Renal pelvis (tissue), 12 donors: ENCODE measurements around the gene CFP. TPM values are rescaled to one million over a fixed set of nuclear protein-coding genes. Genes with fewer than 3 reads are reported as not detected.
A peak's percentile ranks its signal among the peaks of the same experiment; 100 is the strongest.
"Not testable (repeated sequence)": the region's sequence is repeated elsewhere in the genome, so short reads cannot be mapped to it uniquely, and the experiment has no call there.

Experiments used
- DNase-seq: peaks from one replicate; pipeline ENCODE4 v3.0.0-alpha.2; 2013
- long read RNA-seq, 16 experiments: transcript quantifications; one replicate each; lab custom pipeline, GENCODE V29; 2026
- polyA plus RNA-seq, 3 donors: library from polyadenylated mRNA; unstranded; fragments of 120-200 nt; gene quantifications; one replicate each; pipeline ENCODE4 v1.2.1, GENCODE V29; 2013; ENCODE audit not compliant: insufficient read length in 3 of 3

The CFP gene
- 1 to 10 TPM; 1.7 to 3.2 (median 2.6) TPM for polyA plus RNA-seq
- long read RNA-seq, donor 1, partial matches to known transcripts = 0 of 1 reads
- long read RNA-seq, donor 1, other reads (novel, unspliced or antisense) = 0 of 1 reads
- long read RNA-seq, donor 2 = 0 reads
- long read RNA-seq, donor 3 = 0 reads
- long read RNA-seq, donor 4, partial matches to known transcripts = 0 of 1 reads
- long read RNA-seq, donor 4, other reads (novel, unspliced or antisense) = 0 of 1 reads
- long read RNA-seq, donor 5 = 0 reads
- long read RNA-seq, donor 6 = 0 reads
- long read RNA-seq, donor 7, partial matches to known transcripts = 0 of 1 reads
- long read RNA-seq, donor 7, other reads (novel, unspliced or antisense) = 0 of 1 reads
- long read RNA-seq, donor 8, partial matches to known transcripts = 0 of 1 reads
- long read RNA-seq, donor 8, other reads (novel, unspliced or antisense) = 0 of 1 reads
- long read RNA-seq, donor 9 = 0 reads
- long read RNA-seq, donor 10, partial matches to known transcripts = 0 of 3 reads
- long read RNA-seq, donor 10, other reads (novel, unspliced or antisense) = 0 of 3 reads
- long read RNA-seq, donor 11 = 0 reads
- long read RNA-seq, donor 12, partial matches to known transcripts = 0 of 3 reads
- long read RNA-seq, donor 12, other reads (novel, unspliced or antisense) = 0 of 3 reads
- long read RNA-seq, donor 13 = 0 reads
- long read RNA-seq, donor 14 = 0 reads
- long read RNA-seq, donor 15 = 0 reads
- long read RNA-seq, donor 16 = 0 reads

DNA sequence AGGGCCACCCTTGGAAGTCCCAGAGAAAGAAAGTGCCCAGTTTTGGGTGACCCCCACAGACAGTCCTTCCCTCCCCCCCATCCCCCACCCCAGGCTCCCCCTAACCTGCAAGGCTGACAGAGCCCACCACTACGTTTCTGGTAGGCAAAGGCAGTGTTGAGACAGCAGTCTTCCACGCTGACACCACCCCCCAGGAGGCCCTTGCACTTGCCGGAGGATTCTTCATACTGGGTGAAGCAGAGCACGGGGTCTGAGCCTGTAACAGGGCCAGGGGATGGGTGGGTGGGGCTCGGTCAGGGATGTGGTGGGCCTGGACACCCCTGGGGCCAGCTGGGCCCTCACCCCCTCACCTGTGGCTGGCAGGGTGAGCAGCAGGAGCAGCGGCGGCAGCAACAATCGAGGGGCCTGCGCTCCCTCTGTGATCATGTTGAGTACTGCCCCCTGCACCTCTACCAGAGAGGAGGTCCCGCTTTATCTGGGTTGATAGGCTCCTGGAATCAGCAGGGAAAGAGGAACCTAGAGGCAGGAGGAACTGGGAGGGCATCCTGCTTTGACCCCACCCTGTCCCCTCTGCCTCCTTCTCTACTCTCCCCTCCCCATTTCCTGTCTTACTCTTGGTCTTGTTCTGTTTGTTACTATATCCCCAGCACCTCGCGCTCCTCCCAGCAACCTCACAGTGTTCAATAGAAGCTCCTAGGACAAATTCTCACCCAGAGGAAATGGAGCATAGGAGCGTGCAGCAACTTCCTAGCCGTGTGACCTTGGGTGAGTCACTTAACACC, at the start of gene CFP:
Gene CFP, minus strand, starts transcription at position 512 of the 782 bp plus-strand sequence. Its CDS starts 86 bp downstream, at position 426.
- DNase-seq = no peak

GRCh38 chrX:47675959-47676859, 46.5 kb upstream of the CFP start:
- DNase-seq = not testable (repeated sequence)

- no peak for DNase-seq
These were observed 45.0 kb upstream of the CFP start for GRCh38 chrX:47674776-47675175.

GRCh38 chrX:47665797-47666196, 36.1 kb upstream of the CFP start:
- not testable (repeated sequence) for DNase-seq

DNA sequence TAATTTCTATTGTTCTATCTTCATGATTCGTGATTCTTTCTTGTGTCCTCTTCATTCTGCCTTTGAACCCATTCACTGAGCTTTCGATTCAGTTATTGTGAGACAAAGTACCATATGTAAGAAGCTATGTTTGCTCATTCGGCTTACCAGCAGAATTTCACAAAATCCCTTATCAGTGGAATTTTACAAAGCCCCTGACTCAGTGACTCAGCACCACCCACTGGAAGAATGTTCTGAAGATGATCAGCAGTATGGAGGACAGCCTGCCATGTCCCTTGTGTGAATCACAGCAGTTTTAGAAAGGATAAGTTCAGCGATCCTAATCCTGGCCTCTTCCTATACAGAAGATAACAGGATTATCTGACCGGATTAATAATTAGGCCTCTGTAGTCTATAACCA, 35.0 kb upstream of the CFP start:
- DNase-seq = no peak

DNA sequence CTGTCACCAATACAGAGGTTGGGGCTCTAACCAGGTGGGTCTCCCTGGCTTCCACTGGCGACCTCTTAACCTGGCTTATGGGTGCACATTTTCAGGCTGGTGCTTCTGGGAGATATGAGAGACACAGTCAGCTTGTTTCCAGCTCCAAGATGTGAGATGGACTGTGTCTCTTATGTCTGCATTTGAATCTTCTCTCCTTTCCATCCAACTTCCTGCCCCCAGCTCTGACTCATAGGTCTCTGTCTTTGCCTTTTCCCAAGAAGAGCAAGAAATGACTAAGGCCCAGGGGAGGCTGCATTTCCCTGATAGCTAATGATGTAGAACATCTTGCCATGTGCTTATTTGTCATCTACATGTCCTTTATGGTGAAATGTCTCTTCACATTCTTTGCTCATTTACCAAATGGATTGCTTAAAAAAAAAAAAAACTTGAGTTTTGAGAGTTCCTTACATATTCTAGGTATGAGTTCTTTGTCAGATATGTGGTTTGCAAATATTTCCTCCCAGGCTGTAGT, 32.5 kb upstream of the CFP start:
- no peak for DNase-seq

- no peak for DNase-seq
These were observed 31.8 kb upstream of the CFP start for GRCh38 chrX:47661539-47661938.

GRCh38 chrX:47659421-47659726, 29.6 kb upstream of the CFP start:
- DNase-seq = no peak

DNA sequence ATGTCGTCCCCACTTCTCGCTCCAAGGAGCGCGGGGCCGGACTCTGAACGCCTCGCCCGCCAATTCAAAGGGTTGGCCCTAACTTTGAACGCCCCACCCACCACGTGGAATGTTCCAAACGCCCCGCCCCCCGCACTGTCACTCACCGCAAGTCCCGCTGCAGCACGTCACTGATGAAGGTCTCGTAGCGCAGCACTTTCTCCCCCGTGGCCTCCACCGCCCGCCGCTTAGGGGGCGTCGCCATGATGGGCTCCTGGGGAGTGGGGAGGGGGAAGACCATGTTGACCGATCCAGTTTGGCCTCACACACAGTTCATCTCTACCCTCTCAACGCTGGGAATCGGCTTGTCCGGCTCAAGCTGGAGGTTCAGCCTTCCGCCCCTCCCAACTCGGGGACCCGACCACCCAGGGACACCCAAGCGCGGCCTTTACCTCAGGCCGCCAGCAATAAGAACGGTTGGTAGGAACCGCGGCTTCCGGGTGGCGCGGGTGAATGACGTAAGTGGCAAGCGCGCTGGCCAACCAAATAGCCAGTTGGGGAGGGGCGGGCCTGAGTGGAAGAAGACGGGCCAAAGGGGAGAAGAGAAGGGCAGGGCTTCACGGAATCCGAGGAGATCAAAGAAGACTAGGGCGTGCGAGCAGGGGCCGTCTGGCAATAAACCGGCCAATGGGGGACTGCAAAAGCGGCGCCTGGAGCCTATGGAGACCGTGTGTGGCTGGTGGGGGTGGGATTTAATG, 29.1 kb upstream of the CFP start, which contains the start of gene UXT:
Gene UXT, minus strand, starts transcription at position 497 of the 737 bp plus-strand sequence. Its CDS starts 253 bp downstream, at position 244.
- DNase-seq = peak; percentile 91

DNA sequence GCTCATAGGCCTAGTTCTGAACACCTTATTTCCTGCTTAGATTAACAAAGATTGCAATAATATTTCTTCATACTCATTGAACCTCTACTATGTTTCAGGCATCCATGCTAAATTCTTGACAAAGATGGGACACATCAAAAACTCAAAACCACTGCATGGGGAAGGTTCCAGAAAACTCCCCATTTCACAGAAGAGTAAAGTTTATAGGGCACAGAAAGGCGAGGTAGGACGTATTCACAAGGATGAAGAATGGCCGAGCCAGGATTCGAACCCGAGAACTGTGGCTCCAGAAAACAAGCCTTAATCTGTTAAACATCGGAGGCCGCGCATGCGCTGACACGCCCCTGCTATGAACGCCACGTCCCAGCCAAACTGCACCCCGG, 28.6 kb upstream of the CFP start:
- no peak for DNase-seq

- no peak for DNase-seq
These were observed 21.5 kb upstream of the CFP start for GRCh38 chrX:47651043-47651905.

GRCh38 chrX:47650164-47651042, 20.7 kb upstream of the CFP start, which contains the start of gene ELK1:
Gene ELK1, minus strand, starts transcription at chrX:47650563. Its CDS starts 9,122 bp downstream, at chrX:47641441.
- peak; percentile 97 for DNase-seq

DNA sequence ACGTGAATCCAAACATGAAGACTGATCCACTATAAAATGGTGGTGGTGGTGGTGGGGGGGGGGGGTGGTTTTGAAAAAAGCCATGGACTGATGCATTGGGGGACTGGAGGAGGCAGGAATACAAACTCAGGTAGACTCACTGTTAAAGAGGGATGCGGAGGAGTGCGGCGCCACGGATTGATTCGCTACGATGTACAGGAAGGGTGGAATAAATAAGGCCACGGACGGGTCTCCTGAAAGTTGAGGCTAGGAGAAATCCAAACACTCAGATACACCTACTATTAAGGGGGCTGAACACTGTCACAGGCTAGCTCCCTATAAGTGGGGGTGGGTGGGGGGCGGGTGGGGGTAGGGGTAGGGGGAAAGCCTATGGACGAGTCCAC, 20.0 kb upstream of the CFP start:
- no peak for DNase-seq

GRCh38 chrX:47649271-47649670, 19.5 kb upstream of the CFP start:
- DNase-seq = no peak

- DNase-seq = no peak
These were observed 18.6 kb upstream of the CFP start for GRCh38 chrX:47648376-47648775.

DNA sequence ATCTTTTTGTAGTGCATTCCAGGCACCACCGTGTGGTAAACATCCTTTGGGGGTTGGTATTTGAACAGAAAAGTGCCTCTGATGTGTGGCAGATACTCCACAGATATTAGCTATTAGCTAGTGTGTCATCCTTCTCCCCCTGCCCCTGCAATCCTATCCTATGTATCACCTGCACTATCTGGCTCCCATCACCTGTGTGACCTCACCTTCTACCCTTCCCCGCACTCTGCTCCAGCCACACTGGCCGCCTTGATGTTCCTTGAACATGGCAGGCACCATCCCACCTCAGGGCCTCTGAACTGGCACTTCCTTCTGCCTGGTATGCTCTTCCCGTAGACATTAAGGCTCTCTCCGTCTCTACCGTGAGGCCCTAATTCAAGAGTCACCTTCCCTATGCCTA, 16.9 kb upstream of the CFP start:
- no peak for DNase-seq

- DNase-seq = no peak
These were observed 15.8 kb upstream of the CFP start for GRCh38 chrX:47645530-47645929.

DNA sequence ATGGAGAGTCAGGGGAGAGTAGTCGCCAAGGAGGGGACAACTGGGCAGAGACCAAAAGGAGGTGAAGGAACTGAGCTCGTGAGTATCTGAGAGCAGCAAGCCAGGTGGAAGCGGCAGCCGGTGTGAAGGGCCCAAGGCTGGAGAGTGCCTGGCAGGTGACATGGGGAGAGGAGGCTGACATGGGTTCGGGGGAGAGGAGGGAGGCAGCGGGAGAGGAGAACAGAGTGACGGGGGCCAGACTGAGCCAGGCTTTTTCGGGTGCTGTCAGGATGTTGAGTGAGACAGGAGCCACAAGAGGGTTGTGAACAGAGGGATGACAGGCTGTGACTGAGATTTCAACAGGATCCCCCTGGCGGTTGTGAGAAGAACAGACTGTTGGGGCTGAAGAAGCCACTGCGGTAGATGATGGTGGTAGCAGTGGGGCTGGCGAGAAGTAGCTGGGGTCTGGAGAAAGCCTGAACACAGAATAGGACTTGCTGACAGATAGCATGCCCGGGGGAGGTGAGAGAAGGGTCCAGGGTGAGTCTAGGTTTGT, 14.9 kb upstream of the CFP start:
- no peak for DNase-seq
